GM20431 (cell line): ENCODE measurements around the gene SYDE1.
"Not testable (repeated sequence)": the region's sequence is repeated elsewhere in the genome, so short reads cannot be mapped to it uniquely, and the experiment has no call there.

Experiments used
- in situ Hi-C: fragments of 300-500 bp; cut with MseI, MboI; formaldehyde crosslinking; loops from one replicate; pipeline ENCODE4 v1.15.0; 2020; ENCODE audit warnings: low sequenced_read_pairs; ENCODE audit not compliant: unreplicated experiment

The SYDE1 gene, protein sequence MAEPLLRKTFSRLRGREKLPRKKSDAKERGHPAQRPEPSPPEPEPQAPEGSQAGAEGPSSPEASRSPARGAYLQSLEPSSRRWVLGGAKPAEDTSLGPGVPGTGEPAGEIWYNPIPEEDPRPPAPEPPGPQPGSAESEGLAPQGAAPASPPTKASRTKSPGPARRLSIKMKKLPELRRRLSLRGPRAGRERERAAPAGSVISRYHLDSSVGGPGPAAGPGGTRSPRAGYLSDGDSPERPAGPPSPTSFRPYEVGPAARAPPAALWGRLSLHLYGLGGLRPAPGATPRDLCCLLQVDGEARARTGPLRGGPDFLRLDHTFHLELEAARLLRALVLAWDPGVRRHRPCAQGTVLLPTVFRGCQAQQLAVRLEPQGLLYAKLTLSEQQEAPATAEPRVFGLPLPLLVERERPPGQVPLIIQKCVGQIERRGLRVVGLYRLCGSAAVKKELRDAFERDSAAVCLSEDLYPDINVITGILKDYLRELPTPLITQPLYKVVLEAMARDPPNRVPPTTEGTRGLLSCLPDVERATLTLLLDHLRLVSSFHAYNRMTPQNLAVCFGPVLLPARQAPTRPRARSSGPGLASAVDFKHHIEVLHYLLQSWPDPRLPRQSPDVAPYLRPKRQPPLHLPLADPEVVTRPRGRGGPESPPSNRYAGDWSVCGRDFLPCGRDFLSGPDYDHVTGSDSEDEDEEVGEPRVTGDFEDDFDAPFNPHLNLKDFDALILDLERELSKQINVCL

DNA sequence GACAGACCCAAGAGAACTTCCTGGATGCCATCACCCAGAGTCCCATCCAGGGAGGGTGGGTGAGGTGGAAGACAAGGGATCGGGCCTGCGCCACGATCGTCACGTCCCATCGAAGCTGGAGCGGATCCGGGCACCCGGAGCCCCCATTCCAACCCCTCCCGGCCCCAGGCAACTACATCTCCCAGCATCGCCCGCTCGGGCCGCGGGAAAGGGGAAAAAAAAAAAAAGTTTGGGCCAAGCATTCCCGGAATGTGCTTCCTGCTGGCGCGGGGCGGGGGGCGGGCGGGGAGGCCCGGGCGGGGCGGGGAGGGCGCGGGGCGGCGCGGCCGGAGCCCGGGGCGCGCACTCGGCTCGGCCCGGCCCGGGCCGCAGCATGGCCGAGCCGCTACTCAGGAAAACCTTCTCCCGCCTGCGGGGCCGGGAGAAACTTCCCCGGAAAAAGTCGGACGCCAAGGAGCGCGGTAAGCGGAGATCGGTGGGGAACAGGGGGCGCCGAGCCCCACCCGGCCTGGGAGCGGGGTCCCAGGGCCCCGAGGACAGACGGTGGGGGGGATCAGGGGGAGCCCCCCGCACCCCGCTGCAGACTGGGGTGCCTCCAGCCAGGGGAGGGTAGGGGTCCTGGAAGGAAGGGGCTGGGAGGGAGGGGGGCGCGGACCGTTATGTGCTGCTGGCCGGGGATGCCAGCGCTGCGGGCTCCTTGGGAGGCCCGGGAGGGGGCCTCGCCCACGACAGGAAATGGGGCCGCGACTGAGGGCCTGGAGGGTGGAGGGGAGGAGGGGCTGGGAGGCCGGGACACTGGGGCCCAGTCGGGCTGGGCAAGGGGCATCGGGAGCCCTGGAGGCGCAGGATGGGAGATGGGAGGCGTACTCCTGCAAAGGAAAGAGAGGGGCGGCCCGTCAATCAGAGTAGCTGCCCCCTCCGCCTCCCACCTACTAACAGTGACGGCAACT lies at the start of gene SYDE1:
Gene SYDE1, plus strand, starts transcription at position 341 of the 950 bp plus-strand sequence. Its CDS starts 33 bp downstream, at position 374.
- in situ Hi-C loops: no loop called here

- in situ Hi-C loops: no loop called here
These were observed 45.2 kb upstream of the SYDE1 start for GRCh38 chr19:15062036-15062435.

DNA sequence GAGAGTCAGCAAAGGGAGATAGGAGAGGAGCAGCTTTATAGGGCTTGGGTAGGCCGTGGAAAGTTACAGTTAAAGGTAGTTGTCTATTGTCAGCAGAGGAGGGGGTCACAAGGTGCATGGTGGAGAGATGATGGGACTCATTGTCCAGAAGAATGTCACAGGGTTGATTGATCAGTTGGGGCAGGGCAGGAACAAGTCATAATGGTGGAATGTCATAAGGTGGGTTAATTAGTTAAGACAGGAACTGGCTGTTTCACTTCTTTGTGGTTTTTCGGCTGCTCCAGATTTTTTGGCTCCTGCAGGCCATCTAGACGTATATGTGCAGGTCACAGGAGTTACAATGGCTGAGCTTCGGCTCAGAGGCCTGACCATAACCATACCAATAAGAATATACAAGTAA lies 36.8 kb upstream of the SYDE1 start:
- in situ Hi-C loops: not testable (repeated sequence)

- in situ Hi-C loops: no loop called here
These were observed 34.1 kb upstream of the SYDE1 start for GRCh38 chr19:15072930-15073647.

GRCh38 chr19:15074371-15074770 lies 32.8 kb upstream of the SYDE1 start:
- in situ Hi-C loops: no loop called here

GRCh38 chr19:15075806-15076205 lies 31.4 kb upstream of the SYDE1 start:
- in situ Hi-C loops: no loop called here

DNA sequence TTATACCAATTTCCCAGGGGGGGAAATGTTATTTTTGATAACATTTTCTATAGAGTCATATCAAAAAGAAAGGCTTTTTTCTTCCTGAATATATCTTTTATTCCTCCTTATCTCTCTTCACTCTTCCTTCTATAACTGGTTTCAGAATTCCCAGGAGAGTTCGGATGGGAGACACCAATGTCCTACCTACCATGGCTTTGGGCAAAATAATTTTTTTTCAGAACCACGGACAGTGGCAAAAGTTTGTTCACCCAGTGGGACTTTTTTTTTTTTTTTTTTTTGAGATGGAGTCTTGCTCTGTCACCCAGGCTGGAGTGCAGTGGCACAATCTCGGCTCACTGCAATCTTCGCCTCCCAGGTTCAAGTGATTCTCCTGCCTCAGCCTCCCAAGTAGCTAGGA lies 27.2 kb upstream of the SYDE1 start:
- in situ Hi-C loops: not testable (repeated sequence)

DNA sequence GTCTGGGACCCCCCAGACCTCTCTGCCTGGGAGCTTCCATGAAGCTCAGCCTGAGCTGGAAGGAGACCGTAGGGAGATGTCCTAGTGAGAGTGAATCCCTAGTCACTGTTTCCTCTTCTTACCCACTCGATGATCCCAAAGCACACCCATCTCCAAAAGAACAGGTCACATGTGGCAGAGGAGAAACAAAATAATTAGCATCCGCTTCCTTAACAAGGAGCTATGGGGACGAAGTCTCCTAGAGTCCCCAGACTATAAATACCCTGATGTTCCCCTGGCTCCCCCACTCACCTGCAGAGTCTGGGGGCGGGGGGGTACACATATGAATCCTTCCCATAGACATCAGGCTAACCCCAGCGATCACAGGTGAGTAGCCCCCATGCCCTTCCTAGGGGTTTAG lies 25.3 kb upstream of the SYDE1 start, which contains the start of gene OR1I1:
Gene OR1I1, plus strand, starts transcription at position 301 of the 400 bp plus-strand sequence. CDS start 4,855 bp downstream, outside the sequence.
- in situ Hi-C loops: no loop called here

- in situ Hi-C loops: no loop called here
These were observed 20.0 kb upstream of the SYDE1 start for GRCh38 chr19:15087182-15087581.

- in situ Hi-C loops: loop anchor here (5.0 kb wide), 1 partner anchor 60 kb away; no protein-coding TSS in a partner anchor
These were observed 15.1 kb upstream of the SYDE1 start for GRCh38 chr19:15091918-15092753.

DNA sequence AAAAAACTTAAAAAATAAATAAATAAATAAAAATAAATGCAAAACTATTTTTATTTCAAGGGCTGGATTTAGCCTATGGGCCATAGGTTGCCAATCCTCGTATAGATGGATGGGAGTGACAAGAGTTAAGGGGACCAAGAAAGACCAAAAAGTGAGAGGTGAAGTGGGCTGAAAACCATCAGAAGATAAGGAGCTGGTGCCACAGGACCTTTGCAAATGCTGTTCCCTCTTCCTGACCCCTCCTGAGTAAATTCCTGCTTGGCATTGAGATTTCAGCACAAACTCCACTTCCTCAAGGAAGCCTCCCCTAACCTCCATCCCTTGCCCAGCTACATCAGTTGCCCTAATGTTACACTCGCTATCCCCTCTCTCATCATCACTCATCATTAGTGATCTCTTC lies 14.2 kb upstream of the SYDE1 start:
- in situ Hi-C loops: loop anchor here (5.0 kb wide), 1 partner anchor 59 kb away; no protein-coding TSS in a partner anchor

GRCh38 chr19:15096223-15096622 lies 11.0 kb upstream of the SYDE1 start:
- in situ Hi-C loops: no loop called here

- in situ Hi-C loops: not testable (repeated sequence)
These were observed 9.2 kb upstream of the SYDE1 start for GRCh38 chr19:15097980-15098379.

GRCh38 chr19:15098460-15098859 lies 8.7 kb upstream of the SYDE1 start:
- in situ Hi-C loops: no loop called here

GRCh38 chr19:15099017-15099582 lies 8.1 kb upstream of the SYDE1 start:
- in situ Hi-C loops: no loop called here

GRCh38 chr19:15101479-15102082 lies 5.6 kb upstream of the SYDE1 start:
- in situ Hi-C loops: no loop called here

DNA sequence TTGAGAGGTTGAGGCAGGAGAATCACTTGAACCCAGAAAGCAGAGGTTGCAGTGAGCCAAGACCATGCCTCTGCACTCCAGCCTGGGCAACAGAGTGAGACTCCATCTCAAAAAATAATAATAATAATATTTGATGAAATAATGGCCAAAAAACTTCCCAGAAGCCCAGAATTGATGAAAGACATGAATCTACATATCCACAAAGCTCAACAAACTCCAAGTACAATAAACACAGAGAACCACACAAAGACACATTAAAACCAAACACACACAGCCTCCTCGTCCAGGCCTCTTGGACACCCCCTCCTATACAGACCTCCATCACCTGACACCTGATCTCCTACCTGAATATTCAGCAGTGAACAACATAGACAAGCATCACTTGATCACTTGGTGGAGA lies 3.2 kb upstream of the SYDE1 start:
- in situ Hi-C loops: no loop called here

GRCh38 chr19:15104411-15104810 lies 2.8 kb upstream of the SYDE1 start:
- in situ Hi-C loops: no loop called here
